Cardiac muscle cell (in vitro differentiated cells and primary cell): ENCODE results near the gene PKNOX2. TPM values are rescaled to one million over a fixed set of nuclear protein-coding genes. Genes with fewer than 3 reads are reported as not detected.
A peak's percentile ranks its signal among the peaks of the same experiment; 100 is the strongest.

Source experiments
- DNase-seq, 2 donors: peaks; one replicate each; pipeline versions ENCODE4 v3.0.0 to v3.0.0-alpha.2; 2010 to 2017; ENCODE audit warnings: low read depth in 1 of 2, low spot score in 1 of 2
- H3K27ac ChIP-seq: fragments of 200-600 bp; sonication (generic); 2 replicates; pipeline ENCODE4 v1.5.1; 2016
- H3K27me3 ChIP-seq: fragments of 200-600 bp; sonication (generic); 2 replicates; pipeline ENCODE4 v1.6.0; 2016; ENCODE audit warnings: control low read depth
- H3K36me3 ChIP-seq: fragments of 200-600 bp; sonication (generic); 2 replicates; pipeline ENCODE4 v1.5.1; 2016; ENCODE audit warnings: control low read depth
- H3K4me1 ChIP-seq: fragments of 200-600 bp; sonication (generic); 2 replicates; pipeline ENCODE4 v1.8.1; 2017; ENCODE audit warnings: low read depth, mild to moderate bottlenecking, mixed run types
- H3K4me3 ChIP-seq: fragments of 200-600 bp; sonication (generic); 2 replicates; pipeline ENCODE4 v1.5.1; 2016; ENCODE audit warnings: mild to moderate bottlenecking
- H3K9me3 ChIP-seq: fragments of 200-600 bp; sonication (generic); 2 replicates; pipeline ENCODE4 v1.5.1; 2017; ENCODE audit warnings: low read depth, mild to moderate bottlenecking, control low read depth
- CTCF ChIP-seq: IDR thresholded peaks from 2 replicates; pipeline ENCODE4 v1.5.1; 2012; ENCODE audit warnings: low read depth, mild to moderate bottlenecking, low read length
- polyA plus RNA-seq: library from polyadenylated mRNA; unstranded; fragments of >200 nt; fragmentation: Nextera tagmentation; extraction: Ambion mirVana; gene quantifications from 2 replicates; pipeline ENCODE4 v1.2.1, GENCODE V29; 2016
- total RNA-seq: library from RNA; depleted of rRNA; stranded (reverse); fragments of >200 nt; gene quantifications from 2 replicates; pipeline ENCODE4 v1.2.3, GENCODE V29; 2016

PKNOX2 gene
- total and polyA plus RNA-seq, 2 experiments from 2014 or later = 2.1 to 6.1 TPM

- Histone ChIP-seq H3K4me1 (peaks cover 15% of the 10 kb centered on the region), H3K4me3 (no peak overlapping the region), H3K36me3 (no peaks in the 10 kb centered on the region), H3K27me3 (peaks cover 9% of the 10 kb centered on the region), H3K9me3 (no peaks in the 10 kb centered on the region), H3K27ac (peak overlapping the region; percentile 3)
- peak; percentile 23 to 83 for DNase-seq
- TF ChIP-seq CTCF = no peak
Measured at GRCh38 chr11:125390946-125391345, 226.4 kb downstream of the PKNOX2 start.

GRCh38 chr11:125393331-125393730 is 228.8 kb downstream of the PKNOX2 start:
- Histone ChIP-seq H3K4me1 (peaks cover 11% of the 10 kb centered on the region), H3K9me3 (no peaks in the 10 kb centered on the region), H3K27me3 (peaks cover 9% of the 10 kb centered on the region), H3K27ac (no peak overlapping the region), H3K36me3 (no peaks in the 10 kb centered on the region), H3K4me3 (no peak overlapping the region)
- DNase-seq = no peak
- no peak for TF ChIP-seq CTCF

- peaks cover 11% of the 10 kb centered on the region for H3K4me1 ChIP-seq
- no peak overlapping the region for H3K27ac ChIP-seq
- H3K36me3 ChIP-seq = no peaks in the 10 kb centered on the region
- peaks cover 12% of the 10 kb centered on the region for H3K27me3 ChIP-seq
- no peak overlapping the region for H3K4me3 ChIP-seq
- no peak for DNase-seq
- no peaks in the 10 kb centered on the region for H3K9me3 ChIP-seq
- no peak for TF ChIP-seq CTCF
Measured at GRCh38 chr11:125394296-125394695, 229.7 kb downstream of the PKNOX2 start.

- H3K27ac ChIP-seq = no peak overlapping the region
- peaks cover 14% of the 10 kb centered on the region for H3K27me3 ChIP-seq
- H3K4me1 ChIP-seq = no peaks in the 10 kb centered on the region
- H3K4me3 ChIP-seq = no peak overlapping the region
- H3K36me3 ChIP-seq = no peaks in the 10 kb centered on the region
- TF ChIP-seq CTCF = no peak
- DNase-seq = no peak
- H3K9me3 ChIP-seq = no peaks in the 10 kb centered on the region
Measured at GRCh38 chr11:125397421-125397820, 232.9 kb downstream of the PKNOX2 start.

- Histone ChIP-seq H3K4me1 (no peaks in the 10 kb centered on the region), H3K9me3 (no peaks in the 10 kb centered on the region), H3K27me3 (peaks cover 12% of the 10 kb centered on the region), H3K36me3 (no peaks in the 10 kb centered on the region), H3K27ac (no peak overlapping the region), H3K4me3 (no peak overlapping the region)
- DNase-seq = no peak
- TF ChIP-seq CTCF = no peak
Measured at GRCh38 chr11:125398475-125398874, 233.9 kb downstream of the PKNOX2 start.
